SK-N-SH (cell line): ENCODE data around the gene NFATC3. TPM values are rescaled to one million over a fixed set of nuclear protein-coding genes. Genes with fewer than 3 reads are reported as not detected.

Experiments
- CTCF ChIA-PET: fragments of 300-600, 350-600 bp; formaldehyde crosslinking; extraction: SDS; loops from one replicate; lab custom pipeline; 2021; lab: Yijun Ruan, JAX
- POLR2A ChIA-PET: fragments of 350-600 bp; sonication (Branson Sonifier 250); formaldehyde crosslinking; extraction: SDS; loops from one replicate; lab custom pipeline; 2020; ENCODE audit warnings: antibody characterized with exemption, inconsistent platforms; lab: Yijun Ruan, JAX
- DNase-seq: peaks from one replicate; pipeline ENCODE4 v3.0.0; 2012
- H2AFZ ChIP-seq: fragments of 200-600 bp; sonication (generic); 2 replicates; pipeline ENCODE4 v1.8.1; 2016; ENCODE audit warnings: antibody characterized with exemption, mild to moderate bottlenecking, low read depth
- H3F3A ChIP-seq: fragments of 200-600 bp; sonication (generic); replicated peaks from 2 replicates; pipeline ENCODE3; 2016; ENCODE audit warnings: antibody characterized with exemption, mild to moderate bottlenecking; ENCODE audit not compliant: insufficient read depth
- H3K27ac ChIP-seq, 2 experiments: fragments of 200-500 bp in 1 of 2; fragments of 200-600 bp in 1 of 2; sonication (Bioruptor generic) in 1 of 2; sonication (generic), shearing (Covaris generic) in 1 of 2; 2 replicates each; pipeline versions ENCODE4 v1.5.1 to v1.6.1; 2014 to 2016; ENCODE audit warnings: low read depth in 2 of 2, inconsistent platforms in 1 of 2, low read length in 1 of 2, mild to moderate bottlenecking in 1 of 2, mixed read lengths in 1 of 2
- H3K27me3 ChIP-seq: fragments of 200-600 bp; sonication (generic), shearing (Covaris generic); 2 replicates; pipeline ENCODE4 v1.6.1; 2016; ENCODE audit warnings: mixed run types; ENCODE audit not compliant: insufficient read depth
- H3K36me3 ChIP-seq, 2 experiments: fragments of 200-500 bp in 1 of 2; fragments of 200-600 bp in 1 of 2; sonication (Bioruptor generic) in 1 of 2; sonication (generic) in 1 of 2; replicated peaks in 1 of 2; 2 replicates each; pipeline versions ENCODE3 to v1.5.1; 2014 to 2016; ENCODE audit warnings: low read length in 1 of 2, mild to moderate bottlenecking in 1 of 2; ENCODE audit not compliant: insufficient read depth in 2 of 2, control insufficient read depth in 1 of 2
- H3K4me1 ChIP-seq, 2 experiments: fragments of 200-500 bp in 1 of 2; fragments of 200-600 bp in 1 of 2; sonication (Bioruptor generic) in 1 of 2; sonication (generic), shearing (Covaris generic) in 1 of 2; 2 replicates each; pipeline versions ENCODE4 v1.5.1 to v1.6.1; 2014 to 2016; ENCODE audit warnings: low read depth in 1 of 2, low read length in 1 of 2, mixed run types in 1 of 2; ENCODE audit not compliant: insufficient read depth in 2 of 2, control insufficient read depth in 1 of 2
- H3K4me2 ChIP-seq: fragments of 200-600 bp; sonication (generic), shearing (Covaris generic); 2 replicates; pipeline ENCODE4 v1.6.1; 2017; ENCODE audit warnings: mixed run types
- H3K4me3 ChIP-seq, 2 experiments: fragments of 200-500 bp in 1 of 2; fragments of 200-600 bp in 1 of 2; sonication (Bioruptor generic) in 1 of 2; sonication (generic), shearing (Covaris generic) in 1 of 2; 2 replicates each; pipeline versions ENCODE4 v1.5.1 to v1.8.1; 2014 to 2016; ENCODE audit warnings: low read depth in 2 of 2, inconsistent platforms in 1 of 2, low read length in 1 of 2, mild to moderate bottlenecking in 1 of 2, mixed read lengths in 1 of 2, moderate library complexity in 1 of 2
- H3K79me2 ChIP-seq: fragments of 200-600 bp; sonication (generic); 2 replicates; pipeline ENCODE4 v1.8.1; 2017; ENCODE audit warnings: mild to moderate bottlenecking; ENCODE audit not compliant: insufficient read depth
- H3K9ac ChIP-seq: fragments of 200-600 bp; sonication (generic); 2 replicates; pipeline ENCODE4 v1.6.1; 2017; ENCODE audit warnings: mixed run types
- H3K9me2 ChIP-seq: fragments of 200-600 bp; sonication (generic); 2 replicates; pipeline ENCODE4 v1.6.1; 2017; ENCODE audit warnings: mixed run types
- H3K9me3 ChIP-seq: fragments of 200-600 bp; sonication (generic); 2 replicates; pipeline ENCODE4 v1.6.1; 2017; ENCODE audit warnings: mixed run types, mild to moderate bottlenecking, moderate library complexity
- H4K20me1 ChIP-seq: fragments of 200-600 bp; sonication (generic); 2 replicates; pipeline ENCODE4 v1.6.1; 2017; ENCODE audit warnings: mild to moderate bottlenecking, mixed run types; ENCODE audit not compliant: insufficient read depth
- CTCF ChIP-seq: fragments of 200-600 bp; sonication (generic); IDR thresholded peaks from 2 replicates; pipeline ENCODE4 v1.6.1; 2017; ENCODE audit warnings: antibody characterized with exemption, mild to moderate bottlenecking, moderate library complexity
- ELF1 ChIP-seq: IDR thresholded peaks from 2 replicates; pipeline ENCODE4 v1.4.0; 2012
- EP300 ChIP-seq, 2 experiments: IDR thresholded peaks; 2 replicates each; pipeline versions ENCODE4 v1.4.0 to v1.6.1; 2012; ENCODE audit warnings: borderline replicate concordance in 1 of 2, low read depth in 1 of 2, low read length in 1 of 2
- IRF3 ChIP-seq: fragments of 150-350 bp; IDR thresholded peaks from 2 replicates; pipeline ENCODE4 v1.6.1; 2016; ENCODE audit warnings: mild to moderate bottlenecking, low read depth, low read length
- JUND ChIP-seq: IDR thresholded peaks from 2 replicates; pipeline ENCODE4 v1.4.0; 2012
- POLR2AphosphoS5 ChIP-seq: IDR thresholded peaks from 2 replicates; pipeline ENCODE4 v1.6.1; 2012; ENCODE audit warnings: low read depth, low read length
- REST ChIP-seq: IDR thresholded peaks from 2 replicates; pipeline ENCODE4 v1.6.1; 2012; ENCODE audit warnings: mild to moderate bottlenecking, low read depth, low read length, moderate library complexity
- USF1 ChIP-seq: IDR thresholded peaks from 2 replicates; pipeline ENCODE4 v1.4.0; 2012; ENCODE audit warnings: low read depth, borderline replicate concordance
- YY1 ChIP-seq: IDR thresholded peaks from 2 replicates; pipeline ENCODE4 v1.4.0; 2012; ENCODE audit warnings: low read depth, mild to moderate bottlenecking
- WGBS: methylation state at CpG from one replicate; pipeline ENCODE4 v1.1.6; 2017; ENCODE audit warnings: low lambda C conversion rate; 5-methylcytosine and 5-hydroxymethylcytosine counted together
- polyA plus RNA-seq, 3 experiments: library from polyadenylated mRNA; depleted of rRNA; stranded (reverse); fragments of >200 nt; gene quantifications; 2 replicates each; pipeline ENCODE4 v1.2.3, GENCODE V29; 2012

Gene NFATC3
- polyA plus RNA-seq, 1 of the 3 experiments (the other 2 are of a cell fraction) = 5.7 TPM

GRCh38 chr16:68267612-68268405 is 182.6 kb downstream of the NFATC3 start (continued):
- TF ChIP-seq USF1 = no peak

- H3K9me2 ChIP-seq = no peaks in the 10 kb centered on the region
- no peak overlapping the region for H3K27ac ChIP-seq
- ChIA-PET CTCF (interaction anchor here (13.8 kb wide), 1 partner anchor 61 kb away, joined by 355 read pairs; no protein-coding TSS in a partner anchor), POLR2A (no interaction called here)
- H3K36me3 ChIP-seq = peaks cover 5 to 12% of the 10 kb centered on the region in 2 experiments
- peaks cover 0 to 4% of the 10 kb centered on the region in 2 experiments; a peak in 2 of 4 replicates for H3K4me1 ChIP-seq
- no peak overlapping the region for H2AFZ ChIP-seq
- peaks cover 99% of the 10 kb centered on the region for H3K79me2 ChIP-seq
- peaks cover 14% of the 10 kb centered on the region for H3F3A ChIP-seq
- H3K4me2 ChIP-seq = no peak overlapping the region
- H3K9ac ChIP-seq = no peak overlapping the region
- WGBS = 95% methylated on average over 4 of the region's 4 CpGs
- TF ChIP-seq ELF1 (no peak), YY1 (no peak), REST (no peak), IRF3 (no peak), EP300 (IDR thresholded peaks at IDR 0.05; ENCODE audit: borderline replicate concordance in 1 of 2, low read depth in 1 of 2, low read length in 1 of 2) (no peak), CTCF (no peak), POLR2AphosphoS5 (no peak), JUND (no peak)
- H3K4me3 ChIP-seq = no peak overlapping the region
- peaks cover 21% of the 10 kb centered on the region for H4K20me1 ChIP-seq
- DNase-seq = no peak
- H3K9me3 ChIP-seq = no peaks in the 10 kb centered on the region
- H3K27me3 ChIP-seq = no peaks in the 10 kb centered on the region
These were observed 184.6 kb downstream of the NFATC3 start for GRCh38 chr16:68269793-68270192.
